ENCODE measurements around the gene CDHR4.
"Not testable (repeated sequence)": the region's sequence is repeated elsewhere in the genome, so short reads cannot be mapped to it uniquely, and the experiment has no call there.

Gene CDHR4

DNA sequence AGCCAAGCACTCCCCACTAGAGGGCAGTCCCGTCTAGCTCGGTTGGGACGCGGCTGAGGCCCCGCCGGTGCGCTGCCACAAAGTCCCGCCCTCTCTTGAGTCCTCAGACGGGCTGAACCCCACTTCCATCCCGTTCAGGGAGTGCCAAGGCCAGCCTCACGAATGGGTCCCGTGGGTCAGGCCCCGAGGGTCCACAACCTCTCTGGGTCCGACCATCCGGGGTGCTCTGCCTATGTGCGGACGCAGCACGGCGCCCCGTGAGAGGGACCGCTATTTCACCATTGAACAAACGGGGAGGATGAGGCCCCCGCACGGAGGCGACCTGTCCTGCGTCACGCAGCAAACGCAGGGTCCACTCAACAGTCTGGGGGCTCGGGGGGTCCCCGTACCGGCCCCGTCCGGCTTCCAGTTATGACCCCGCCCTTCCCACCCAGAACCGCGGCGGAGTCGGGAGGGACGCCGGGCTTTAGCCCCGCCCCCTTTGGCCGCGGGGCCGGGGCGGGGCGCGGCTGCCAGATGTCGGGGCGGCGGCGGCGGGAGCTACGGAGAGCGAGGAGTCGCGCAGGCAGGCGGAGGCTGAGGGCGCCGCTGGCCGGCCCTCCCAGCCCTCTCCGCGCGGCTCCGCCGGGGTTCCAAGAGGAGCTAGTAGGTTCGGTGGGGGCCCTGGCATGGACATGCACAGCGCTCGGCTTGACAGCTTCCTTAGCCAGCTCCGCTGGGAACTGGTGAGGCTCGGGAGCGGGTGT is 3.2 kb upstream of the CDHR4 start, which contains the start of gene INKA1:
Gene INKA1 (plus strand): TSS at position 543 of the 746 bp plus-strand sequence. CDS start 132 bp downstream, at position 675.
- peak; percentile 87 for DNase-seq (ENCODE audit: low spot score)

DNA sequence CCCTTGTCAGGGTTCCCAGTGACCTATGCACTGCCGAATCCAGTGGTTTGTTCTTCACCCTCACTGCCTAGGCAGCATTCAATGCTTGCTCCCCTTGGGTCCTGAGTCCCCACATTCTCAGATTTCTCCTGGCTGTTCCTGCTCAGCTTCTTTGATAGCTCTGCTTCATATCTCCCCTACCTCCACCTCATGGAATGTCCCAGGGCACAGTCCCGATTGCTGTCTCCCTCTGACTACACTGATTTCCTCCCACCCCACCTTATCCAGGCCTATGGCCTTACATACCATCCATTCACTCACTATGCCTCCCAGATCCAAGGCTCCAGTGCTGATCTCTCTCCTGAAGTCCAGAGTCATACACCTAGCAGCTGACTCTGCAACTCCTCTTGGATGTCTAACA is 1.5 kb upstream of the CDHR4 start:
- DNase-seq (ENCODE audit: low spot score) = no peak

DNA sequence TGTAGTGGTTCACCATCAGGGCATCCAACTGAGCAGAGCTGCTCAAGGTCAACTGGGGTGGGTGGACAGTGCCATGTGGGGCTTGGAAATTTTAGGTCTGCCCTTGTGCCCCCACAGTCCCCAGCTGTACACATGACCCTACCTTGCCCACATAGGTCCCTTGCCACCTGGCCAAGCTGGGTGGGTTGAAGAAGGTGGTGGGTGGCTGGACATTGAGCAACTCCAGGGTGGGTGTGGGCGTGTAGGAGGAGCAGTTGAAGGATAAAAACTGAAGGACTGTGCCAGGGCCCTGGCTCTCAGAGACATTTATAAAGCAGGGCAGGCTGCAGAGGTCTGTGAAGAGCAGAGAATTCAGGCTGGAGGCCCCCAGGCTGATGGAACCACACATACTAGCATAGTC is 568 bp downstream of the CDHR4 start:
- DNase-seq (ENCODE audit: low spot score) = no peak

DNA sequence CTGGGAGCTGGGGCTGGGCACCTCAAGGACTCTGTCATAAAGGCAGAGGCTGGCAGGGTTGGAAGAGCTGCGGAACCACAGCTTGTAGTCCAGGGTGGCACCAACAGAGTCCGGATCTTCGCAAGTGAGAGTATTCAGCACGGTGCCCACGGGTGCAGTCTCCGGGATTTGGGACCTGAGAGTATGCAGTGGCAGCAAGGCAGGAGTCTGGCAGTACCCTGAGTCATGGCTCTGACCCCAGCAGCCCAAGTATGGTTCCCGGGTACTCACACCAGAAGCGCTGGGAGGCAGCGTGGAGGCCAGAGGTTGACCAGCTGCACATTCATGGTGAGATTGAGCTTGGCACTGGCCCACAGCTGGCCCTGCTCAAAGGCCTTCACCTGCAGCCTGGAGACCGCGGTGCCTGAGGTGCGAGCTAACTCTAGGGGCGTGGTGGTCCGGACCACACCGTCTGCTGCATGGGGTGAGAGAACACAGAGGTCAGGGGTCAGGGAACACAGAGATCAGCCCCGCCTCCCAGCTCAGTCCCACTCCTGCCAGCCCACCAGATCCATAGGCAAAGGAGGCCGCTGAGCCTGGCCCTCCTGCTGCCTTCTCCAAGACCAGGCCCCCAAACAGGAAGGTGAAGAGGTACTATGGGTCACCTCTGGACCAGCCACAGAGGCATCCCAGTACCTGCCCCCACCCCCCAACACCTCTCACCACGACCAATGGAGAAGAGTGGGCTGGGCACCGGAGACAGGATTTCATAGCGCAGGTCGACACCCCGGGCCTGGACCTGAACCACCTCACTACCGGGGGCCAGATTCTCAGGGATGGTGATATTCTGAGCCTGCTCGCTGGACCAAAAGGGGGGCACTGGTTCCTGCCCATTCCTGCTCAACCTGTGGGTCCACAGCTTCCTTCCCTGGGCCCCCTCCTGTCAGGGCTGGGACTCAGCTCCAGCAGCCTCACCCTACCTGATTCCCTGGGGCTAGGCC is 4.5 kb downstream of the CDHR4 start:
- DNase-seq (ENCODE audit: low spot score) = no peak

DNA sequence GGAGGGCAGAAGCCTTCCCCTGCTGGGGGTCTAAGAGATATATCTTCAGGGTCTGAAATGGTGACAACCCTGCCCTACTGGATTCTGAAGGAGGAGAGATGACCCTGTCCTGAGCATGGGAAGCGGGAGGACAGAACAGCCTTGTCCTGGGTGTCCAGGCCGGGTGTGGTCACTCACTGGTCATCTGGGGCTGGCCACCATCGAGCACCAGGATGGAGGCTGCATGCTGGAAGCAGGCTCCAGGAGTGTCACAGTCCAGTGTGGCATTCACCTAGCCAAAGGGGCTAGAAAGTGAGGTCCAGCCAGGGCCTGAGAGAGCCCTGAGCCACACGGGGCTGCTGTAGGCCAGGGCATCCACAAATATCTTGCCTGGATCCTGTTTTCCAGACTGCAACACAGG is 5.2 kb downstream of the CDHR4 start:
- no peak for DNase-seq (ENCODE audit: low spot score)

DNA sequence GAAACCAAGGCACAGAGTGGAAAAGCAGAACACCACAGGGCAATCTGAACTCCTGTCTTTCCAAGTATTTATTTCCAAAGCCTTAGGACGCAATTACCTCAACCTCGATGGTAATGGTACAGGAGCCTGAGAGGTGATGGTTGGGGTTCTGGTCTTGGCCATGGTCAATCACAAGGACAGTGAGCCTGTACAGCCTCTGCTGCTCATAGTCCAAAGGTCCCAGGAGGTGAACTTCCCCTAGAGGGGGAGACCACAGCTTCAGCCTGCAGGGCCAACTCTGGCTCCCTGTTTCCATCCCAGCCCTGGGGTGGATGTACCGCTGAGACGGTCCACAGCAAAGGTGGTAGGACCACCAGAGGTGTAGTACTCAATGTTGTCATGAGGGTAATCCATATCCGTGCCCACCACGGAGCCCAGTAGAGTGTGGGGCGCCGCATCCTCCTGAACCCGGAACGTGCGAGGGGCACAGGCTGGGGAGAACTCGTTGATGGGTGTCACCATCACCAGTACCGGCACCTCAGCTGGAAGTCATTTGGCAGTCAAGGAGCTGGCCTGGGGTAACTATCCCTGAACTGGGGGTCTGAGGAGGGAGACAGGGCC is 6.1 kb downstream of the CDHR4 start:
- DNase-seq (ENCODE audit: low spot score) = no peak

DNA sequence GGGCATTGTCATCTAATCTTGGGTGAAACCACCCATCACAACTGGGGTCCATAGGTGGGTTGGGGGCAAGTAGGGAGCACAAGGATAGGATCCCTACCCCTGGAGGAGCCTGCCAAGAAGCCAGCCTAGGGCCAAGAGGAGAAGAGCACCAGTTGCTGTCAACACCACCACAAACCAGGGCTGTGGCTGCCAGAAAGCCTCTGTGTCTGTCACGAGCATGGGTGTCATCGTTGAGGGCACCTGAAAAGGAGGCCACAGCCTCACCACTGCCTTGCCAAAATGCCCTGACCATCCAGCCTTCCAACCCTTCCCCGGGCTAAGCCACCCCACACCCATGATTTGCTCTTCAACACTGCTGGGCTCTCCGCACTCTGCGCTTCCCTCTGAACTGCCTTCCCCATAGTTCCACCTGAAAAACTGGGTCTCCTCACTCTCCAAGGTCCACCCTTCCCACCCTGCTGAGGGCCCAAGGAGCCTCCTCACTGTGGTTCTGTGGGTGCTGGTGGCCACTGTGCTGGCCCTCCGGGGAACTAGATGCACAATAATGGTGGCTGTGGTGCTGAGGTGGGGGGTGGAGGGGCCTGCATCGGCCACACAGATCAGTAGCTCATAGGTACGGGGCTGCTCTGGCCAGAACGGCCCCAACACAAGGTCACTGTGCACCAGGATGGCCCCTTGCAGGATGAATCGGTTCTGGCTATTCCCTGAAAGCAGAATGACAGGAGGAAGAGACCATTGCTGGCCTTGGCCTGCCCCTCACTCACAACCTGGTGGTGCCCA is 7.1 kb downstream of the CDHR4 start:
- no peak for DNase-seq (ENCODE audit: low spot score)

DNA sequence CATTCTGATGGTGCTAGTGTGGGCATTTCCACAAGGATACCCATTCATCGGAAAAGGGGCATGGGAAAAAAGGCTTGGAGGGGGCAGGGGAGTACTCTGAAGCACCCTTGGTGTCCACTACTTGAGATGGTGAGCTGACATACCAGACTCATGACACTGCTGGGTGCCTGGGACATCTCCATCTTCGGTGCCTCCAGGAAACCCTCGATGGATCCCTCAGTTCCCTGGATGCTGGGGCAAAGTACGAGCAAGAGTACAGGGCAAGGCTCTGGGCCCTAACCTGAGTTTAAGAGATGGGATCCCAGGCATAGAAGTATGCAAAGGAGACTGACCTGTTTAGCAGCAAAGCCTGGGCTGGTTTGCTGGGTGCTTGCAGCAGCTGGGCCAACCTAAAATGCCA is 8.1 kb downstream of the CDHR4 start:
- no peak for DNase-seq (ENCODE audit: low spot score)

DNA sequence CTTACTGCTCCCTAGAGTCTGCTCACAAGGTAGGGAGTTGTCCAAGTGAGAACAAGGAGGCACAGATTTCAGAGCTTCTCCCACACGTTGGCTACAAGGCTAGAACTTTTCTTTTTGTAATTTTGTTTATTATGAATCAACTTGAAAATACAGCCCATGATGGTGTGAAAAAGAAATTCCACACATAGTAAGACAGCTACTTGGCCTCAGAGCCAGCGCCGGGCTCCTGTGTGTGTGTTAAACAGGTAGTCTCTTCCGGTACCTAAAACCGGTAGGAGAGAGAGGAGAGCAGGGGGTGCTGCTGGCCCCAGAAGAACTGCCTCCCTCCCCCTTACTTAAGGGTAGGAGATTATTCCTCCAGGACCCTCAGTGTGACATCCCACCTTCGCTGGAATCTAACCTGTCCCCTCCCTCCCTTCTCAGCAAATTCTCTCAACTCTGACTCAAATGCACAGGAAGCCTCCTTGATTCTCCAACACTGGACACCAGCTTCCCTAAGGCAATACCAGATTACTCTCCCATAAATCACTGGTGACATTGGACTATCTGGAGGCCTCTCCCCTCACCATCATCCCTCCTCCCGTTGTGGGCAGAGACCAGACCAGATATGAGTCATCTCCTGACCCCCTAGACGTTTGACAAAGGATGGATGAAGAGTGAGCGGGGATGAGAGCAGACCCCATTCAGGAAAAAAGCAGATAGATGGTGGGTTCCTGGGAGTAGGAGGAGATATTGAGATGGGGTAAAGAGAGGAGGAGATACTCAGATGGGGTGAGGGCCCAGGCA is 8.9 kb downstream of the CDHR4 start:
- DNase-seq (ENCODE audit: low spot score) = no peak

DNA sequence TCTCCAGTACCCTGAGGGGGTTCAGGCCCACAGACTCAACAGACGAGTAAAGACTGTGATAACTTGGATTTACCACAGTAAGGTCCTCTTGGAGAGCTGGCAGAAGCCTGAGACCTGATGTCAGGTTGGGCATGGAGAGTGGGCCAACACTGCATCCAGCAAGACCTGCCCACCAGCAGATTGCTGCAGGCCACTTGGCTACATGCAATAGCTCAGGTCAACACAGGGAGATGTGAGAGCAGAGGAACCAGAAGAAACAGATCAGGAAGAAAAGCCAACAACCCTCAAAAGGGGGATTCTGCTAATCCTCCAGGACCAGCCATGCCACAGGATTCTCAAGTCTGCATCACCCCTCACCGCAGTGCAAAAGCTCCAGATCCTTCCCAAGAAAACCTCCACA is 11.6 kb downstream of the CDHR4 start:
- DNase-seq (ENCODE audit: low spot score) = no peak

DNA sequence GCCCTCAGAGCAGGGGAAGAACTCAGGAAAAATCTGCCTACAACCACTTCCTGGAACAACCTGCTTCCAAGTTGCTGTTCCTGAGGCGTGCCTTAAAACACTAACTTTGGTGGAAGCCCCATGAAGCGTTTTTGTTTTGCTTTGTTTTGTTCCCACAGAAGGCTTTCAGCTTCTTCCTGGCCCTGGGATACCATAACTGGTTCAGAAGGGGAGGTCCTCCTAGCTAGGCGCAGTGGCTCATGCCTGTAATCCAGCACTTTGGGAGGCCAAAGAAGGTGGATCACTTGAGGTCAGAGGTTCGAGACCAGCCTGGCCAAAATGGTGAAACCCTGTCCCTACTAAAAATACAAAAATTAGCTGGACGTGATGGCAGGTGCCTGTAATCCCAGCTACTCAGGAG is 12.1 kb downstream of the CDHR4 start:
- DNase-seq (ENCODE audit: low spot score) = no peak

DNA sequence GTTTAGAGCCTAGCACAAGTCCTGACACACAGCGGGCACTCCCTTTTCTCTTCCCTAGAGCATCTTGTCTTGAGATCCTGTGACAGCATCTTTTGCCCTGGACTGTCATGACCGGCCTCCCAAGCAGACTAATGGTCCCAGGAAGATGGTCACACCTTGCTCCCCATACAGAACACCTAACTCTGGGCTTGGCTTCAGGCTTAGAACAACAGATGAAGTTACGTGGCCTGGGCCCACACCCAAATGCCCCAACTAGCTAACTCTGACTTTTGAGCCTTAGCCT is 12.6 kb downstream of the CDHR4 start:
- no peak for DNase-seq (ENCODE audit: low spot score)

DNA sequence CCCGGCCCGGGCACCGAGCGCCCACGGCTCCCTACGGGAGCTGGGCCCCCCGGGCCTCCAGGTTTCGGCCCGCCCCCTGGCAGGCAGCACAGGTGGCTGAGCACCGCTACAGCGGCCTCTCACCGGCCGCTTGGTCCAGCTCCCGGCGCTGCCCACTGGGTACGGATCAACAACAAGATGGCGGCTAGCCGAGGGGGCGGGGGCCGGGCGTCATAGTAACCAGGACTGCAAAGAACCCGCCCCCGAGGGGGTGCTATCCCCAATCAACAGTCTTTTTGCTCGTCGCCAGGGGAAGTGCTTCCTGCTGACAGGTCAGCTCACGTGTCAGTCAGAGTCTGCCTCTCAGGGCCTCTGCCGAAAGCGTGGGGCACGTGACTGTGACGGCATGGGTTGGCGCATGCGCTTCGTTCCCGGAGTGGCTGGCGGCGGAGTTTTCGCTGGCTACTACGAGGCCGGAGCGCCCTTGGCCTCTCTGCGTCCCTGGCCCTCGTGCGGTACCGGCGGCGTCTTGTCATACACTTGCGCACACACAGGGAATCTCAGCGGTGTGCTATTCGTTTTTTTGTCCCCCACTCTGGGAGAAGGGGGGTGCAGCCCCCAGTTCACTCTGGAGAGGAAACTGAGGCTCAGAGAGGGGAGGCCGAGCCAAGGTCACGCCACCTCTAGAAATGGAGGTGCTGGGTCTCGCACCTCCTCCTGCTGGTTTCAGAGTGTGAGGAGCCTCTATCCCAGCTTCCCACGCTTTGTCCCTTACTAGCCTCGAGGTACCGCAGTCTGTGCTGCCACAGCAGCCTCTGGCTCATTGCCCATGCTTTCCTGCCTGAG is 13.1 kb downstream of the CDHR4 start, which contains the start of gene IP6K1:
Gene IP6K1 (minus strand): TSS at position 186 of the 825 bp plus-strand sequence. CDS start 38,502 bp downstream, outside the sequence.
- DNase-seq (ENCODE audit: low spot score) = peak; percentile 99

DNA sequence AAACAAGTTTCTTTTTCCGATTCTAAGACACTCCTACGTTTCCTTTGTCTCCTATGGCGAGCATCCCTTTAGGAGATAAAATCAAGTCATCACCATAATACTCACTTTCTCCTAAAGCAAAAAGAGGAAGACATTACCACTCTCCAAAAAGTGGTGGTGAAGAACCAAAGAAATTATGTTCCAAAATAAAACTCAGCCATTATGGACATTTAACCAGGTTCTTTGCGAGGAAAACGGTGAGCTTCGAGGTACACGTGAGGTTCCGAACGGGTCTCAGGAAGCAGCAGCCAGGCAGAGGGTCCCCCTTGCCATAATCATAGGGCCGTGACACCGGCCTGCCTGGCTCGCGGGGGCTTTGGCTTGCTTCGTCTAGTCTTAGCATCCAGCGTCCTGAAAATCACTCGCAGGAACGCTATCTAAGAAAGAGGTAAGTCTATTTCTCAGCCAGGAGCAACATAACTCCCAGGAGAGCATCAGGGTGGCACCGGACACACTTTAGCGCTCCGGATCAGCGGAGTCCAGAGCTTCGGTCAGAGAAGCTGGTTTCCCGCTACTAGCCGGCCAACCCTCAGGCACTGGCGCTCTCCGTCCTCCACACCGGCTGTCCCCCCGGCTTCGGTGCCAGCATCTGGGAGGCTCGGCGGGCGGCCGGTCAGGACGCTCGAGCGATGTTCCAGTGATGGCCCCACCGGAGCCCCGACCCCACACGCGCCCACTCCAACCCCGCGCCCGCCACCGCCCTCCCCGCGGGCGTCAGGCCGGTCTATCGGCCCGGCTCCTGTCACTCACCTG is 13.9 kb downstream of the CDHR4 start:
- peak; percentile 40 for DNase-seq (ENCODE audit: low spot score)

DNA sequence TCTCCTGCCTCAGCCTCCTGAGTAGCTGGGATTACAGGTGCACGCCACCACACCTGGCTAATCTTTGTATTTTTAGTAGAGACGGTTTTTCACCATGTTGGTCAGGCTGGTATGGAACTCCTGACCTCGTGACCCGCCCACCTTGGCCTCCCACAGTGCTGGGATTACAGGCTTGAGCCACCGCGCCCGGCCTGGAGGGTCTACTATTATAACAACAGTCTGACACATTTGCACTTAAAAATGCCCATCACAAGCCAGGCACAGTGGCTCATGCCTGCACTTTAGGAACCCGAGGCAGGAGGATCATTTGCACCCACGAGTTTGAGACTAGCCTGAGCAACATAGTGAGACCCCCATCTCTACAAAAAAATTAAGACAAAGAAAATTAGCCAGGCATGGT is 17.4 kb downstream of the CDHR4 start:
- not testable (repeated sequence) for DNase-seq (ENCODE audit: low spot score)

DNA sequence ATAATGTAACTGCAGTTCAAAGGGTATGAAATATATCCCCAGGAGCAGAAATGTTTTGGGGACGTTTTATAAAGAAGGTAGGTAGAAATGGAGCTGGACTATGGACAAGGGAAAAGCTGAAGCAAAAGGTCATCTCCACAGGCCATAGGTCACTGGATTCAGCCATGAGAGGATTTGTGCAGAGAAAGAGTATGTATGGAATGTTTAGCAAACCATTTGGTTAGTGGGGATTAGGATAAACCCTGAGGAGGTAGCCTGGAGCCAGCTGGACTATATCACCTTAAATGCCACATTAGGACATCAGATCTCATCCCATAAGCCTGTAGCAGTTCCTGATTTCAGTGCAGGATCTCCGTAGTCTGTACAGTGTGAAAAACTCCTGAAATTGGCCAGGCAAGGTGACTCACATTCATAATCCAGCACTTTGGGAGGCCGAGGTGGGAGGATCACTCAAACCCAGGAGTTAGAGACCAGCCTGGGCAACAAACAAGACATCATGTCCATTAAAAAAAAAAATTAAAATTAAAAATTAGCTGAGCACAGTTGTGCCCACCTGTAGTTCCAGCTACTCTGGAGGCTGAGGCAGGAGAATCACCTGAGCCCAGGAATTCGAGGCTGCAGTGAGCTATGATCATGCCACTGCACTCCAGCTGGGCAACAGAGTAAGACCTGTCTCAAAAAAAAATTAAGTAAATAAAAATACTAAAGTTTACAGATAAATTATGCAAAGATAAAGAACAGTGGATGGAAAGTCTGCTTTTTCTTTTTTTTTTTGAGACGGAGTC is 18.1 kb downstream of the CDHR4 start:
- no peak for DNase-seq (ENCODE audit: low spot score)

DNA sequence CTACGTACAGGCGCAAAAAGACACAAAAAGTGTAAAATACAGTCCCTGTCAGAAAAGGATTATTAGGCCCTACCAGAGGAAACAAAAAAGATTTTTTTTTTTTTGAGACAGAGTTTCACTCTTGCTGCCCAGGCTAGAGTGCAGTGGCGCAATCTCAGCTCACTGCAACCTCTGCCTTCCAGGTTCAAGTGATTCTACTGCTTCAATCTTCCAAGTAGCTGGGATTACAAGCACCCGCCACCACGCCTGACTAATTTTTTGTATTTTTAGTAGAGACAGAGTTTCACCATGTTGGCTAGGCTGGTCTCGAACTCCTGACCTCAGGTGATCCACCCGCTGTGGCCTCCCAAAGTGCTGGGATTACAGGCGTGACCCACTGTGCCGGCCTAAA is 18.7 kb downstream of the CDHR4 start:
- DNase-seq (ENCODE audit: low spot score) = not testable (repeated sequence)
